ENCODE results near the gene FKBP7. TPM values are rescaled to one million over a fixed set of nuclear protein-coding genes. Genes with fewer than 3 reads are reported as not detected.

FKBP7 gene
- total and polyA plus RNA-seq, 7 donors = 2.1 to 5.6 (median 3.1) TPM

DNA sequence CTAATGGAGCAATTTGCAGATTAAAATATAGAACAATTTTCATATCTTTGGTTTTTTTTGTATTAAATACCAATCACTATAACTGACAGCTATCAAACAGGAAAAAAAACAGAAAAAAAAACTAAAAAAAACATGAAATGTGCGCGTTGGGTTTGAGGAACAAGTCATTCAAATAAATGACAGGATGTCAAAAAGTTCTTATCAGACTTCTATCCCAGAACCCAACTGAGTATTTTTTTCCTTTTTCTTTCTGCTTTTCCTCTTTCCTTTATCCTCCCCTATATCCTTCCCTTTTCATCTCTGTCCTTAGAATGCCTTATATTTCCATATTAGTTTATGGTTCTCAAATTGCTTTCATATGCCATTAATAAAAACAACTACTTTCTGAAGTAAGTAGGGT is 41.7 kb downstream of the FKBP7 start:
- TF ChIP-seq, protein P1, sequence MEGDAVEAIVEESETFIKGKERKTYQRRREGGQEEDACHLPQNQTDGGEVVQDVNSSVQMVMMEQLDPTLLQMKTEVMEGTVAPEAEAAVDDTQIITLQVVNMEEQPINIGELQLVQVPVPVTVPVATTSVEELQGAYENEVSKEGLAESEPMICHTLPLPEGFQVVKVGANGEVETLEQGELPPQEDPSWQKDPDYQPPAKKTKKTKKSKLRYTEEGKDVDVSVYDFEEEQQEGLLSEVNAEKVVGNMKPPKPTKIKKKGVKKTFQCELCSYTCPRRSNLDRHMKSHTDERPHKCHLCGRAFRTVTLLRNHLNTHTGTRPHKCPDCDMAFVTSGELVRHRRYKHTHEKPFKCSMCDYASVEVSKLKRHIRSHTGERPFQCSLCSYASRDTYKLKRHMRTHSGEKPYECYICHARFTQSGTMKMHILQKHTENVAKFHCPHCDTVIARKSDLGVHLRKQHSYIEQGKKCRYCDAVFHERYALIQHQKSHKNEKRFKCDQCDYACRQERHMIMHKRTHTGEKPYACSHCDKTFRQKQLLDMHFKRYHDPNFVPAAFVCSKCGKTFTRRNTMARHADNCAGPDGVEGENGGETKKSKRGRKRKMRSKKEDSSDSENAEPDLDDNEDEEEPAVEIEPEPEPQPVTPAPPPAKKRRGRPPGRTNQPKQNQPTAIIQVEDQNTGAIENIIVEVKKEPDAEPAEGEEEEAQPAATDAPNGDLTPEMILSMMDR (IDR thresholded peaks at IDR 0.05) = no peak
- no peak for ATAC-seq
- Histone ChIP-seq H3K4me1 (no peaks in the 10 kb centered on the region), H3K27me3 (ENCODE audit: insufficient read depth in 3 of 3, low read length in 2 of 3) (no peaks in the 10 kb centered on the region), H3K9me3 (no peaks in the 10 kb centered on the region), H3K36me3 (ENCODE audit: insufficient read depth in 1 of 2, low read depth in 1 of 2) (peaks cover 24 to 100% of the 10 kb centered on the region in 2 donors), H3K27ac (no peak overlapping the region), H3K4me3 (no peak overlapping the region)
- 82 to 94% (median 90%) methylated on average over 2 of the region's 2 CpGs for WGBS, 3 donors
- intact Hi-C loops (cut with DNase I) = no loop called here
- no peak for DNase-seq

DNA sequence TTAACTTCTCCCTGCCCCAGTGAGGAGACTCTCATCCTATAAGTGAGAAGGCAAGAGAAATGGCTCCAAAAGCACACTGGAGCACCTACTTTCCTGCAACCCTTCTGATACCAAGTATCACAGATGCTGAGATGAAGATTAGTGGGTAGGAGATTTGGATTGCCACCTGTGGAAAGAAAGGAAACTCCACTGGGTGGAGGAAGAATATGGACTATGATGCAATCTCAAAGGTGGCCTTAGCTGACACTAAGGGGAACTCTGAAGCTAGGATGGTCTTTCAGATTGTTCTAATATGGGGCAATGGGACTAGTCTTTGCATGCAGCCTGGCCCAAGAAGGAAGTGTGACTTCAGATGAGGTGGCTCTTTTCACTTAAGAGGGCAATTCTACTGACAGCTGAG is 49.1 kb downstream of the FKBP7 start:
- H3K27ac ChIP-seq = no peak overlapping the region
- H3K36me3 ChIP-seq (ENCODE audit: insufficient read depth in 1 of 2, low read depth in 1 of 2) = peaks cover 12 to 74% of the 10 kb centered on the region in 2 donors
- intact Hi-C loops (cut with DNase I) = no loop called here
- no peaks in the 10 kb centered on the region for H3K27me3 ChIP-seq (ENCODE audit: insufficient read depth in 3 of 3, low read length in 2 of 3)
- TF ChIP-seq, protein P1 (IDR thresholded peaks at IDR 0.05) = no peak
- H3K9me3 ChIP-seq = no peaks in the 10 kb centered on the region
- DNase-seq = no peak
- no peaks in the 10 kb centered on the region for H3K4me1 ChIP-seq
- peak in 2 of 4 donors; percentile 6 to 9 for ATAC-seq
- H3K4me3 ChIP-seq = no peak overlapping the region

DNA sequence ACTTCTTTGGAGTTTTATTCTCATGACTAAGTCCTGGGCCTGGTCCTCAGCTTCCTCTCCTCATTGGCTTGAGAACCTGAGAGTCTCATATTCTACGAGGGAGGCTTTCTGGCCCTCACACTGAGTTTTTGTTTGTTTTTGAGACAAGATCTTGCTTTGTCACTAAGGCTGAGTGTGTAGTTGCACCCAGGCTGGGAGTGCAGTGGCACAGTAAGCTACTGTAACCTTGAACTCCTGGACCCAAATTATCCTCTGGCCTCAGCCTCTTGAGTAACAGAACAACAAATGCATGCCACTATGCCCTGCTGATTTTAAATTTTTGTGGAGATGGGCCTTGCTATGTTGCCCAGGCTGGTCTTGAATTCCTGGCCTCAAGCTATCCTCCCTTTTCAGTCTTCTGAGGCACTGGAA is 50.0 kb downstream of the FKBP7 start:
- H3K36me3 ChIP-seq (ENCODE audit: insufficient read depth in 1 of 2, low read depth in 1 of 2) = peaks cover 12 to 65% of the 10 kb centered on the region in 2 donors
- TF ChIP-seq, protein P1 (IDR thresholded peaks at IDR 0.05) = no peak
- intact Hi-C loops (cut with DNase I) = no loop called here
- H3K4me3 ChIP-seq = no peak overlapping the region
- 78 to 95% (median 86%) methylated on average over 1 of the region's 1 CpG for WGBS, 3 donors
- no peaks in the 10 kb centered on the region for H3K27me3 ChIP-seq (ENCODE audit: insufficient read depth in 3 of 3, low read length in 2 of 3)
- no peaks in the 10 kb centered on the region for H3K9me3 ChIP-seq
- DNase-seq (no peak), ATAC-seq (no peak)
- no peak overlapping the region for H3K27ac ChIP-seq
- no peaks in the 10 kb centered on the region for H3K4me1 ChIP-seq

DNA sequence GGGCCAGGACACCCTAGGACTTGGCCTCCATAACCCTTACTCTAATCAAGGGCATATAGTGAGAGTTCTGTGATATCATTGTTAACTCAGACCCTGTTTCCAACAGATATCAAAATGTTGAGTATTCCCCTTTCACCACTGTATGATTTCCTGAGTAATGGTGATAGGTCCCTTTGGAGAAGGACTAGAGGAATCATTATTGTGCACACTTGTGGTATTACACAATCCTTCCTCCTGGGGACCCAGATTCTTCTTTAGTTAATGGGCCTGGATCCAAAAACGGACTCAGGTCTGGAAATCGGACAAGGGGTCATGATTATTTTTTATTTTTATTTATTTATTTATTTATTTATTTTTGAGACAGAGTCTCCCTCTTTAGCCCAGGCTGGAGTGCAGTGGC is 50.9 kb downstream of the FKBP7 start:
- 81 to 85% (median 81%) methylated on average over 2 of the region's 2 CpGs for WGBS, 3 donors
- Histone ChIP-seq H3K27me3 (ENCODE audit: insufficient read depth in 3 of 3, low read length in 2 of 3) (no peaks in the 10 kb centered on the region), H3K4me1 (no peaks in the 10 kb centered on the region), H3K9me3 (no peaks in the 10 kb centered on the region), H3K36me3 (ENCODE audit: insufficient read depth in 1 of 2, low read depth in 1 of 2) (peaks cover 6 to 55% of the 10 kb centered on the region in 2 donors), H3K27ac (no peak overlapping the region), H3K4me3 (no peak overlapping the region)
- intact Hi-C loops (cut with DNase I) = no loop called here
- ATAC-seq = peak in 1 of 4 donors; percentile 17
- TF ChIP-seq, protein P1 (IDR thresholded peaks at IDR 0.05) = no peak
- DNase-seq = no peak

DNA sequence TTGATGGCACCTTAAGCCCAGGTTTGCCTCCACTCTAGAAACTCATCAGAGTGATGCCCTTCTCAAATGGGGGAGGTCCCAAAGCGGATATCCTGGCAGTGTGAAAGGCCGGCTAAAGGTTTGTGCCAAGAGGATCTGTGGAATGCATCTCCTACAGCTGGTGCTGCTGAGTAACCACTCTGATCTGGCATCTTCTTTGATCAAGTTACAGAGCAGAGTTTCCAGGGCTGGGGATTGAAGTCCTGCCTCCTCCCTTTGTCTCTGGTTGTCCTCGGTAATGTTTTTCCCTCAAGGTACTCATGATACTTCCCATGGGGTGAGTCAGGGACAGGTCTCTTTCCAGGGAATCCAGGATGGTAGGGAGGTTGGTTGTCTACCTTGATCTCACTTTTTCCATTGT is 52.0 kb downstream of the FKBP7 start:
- Histone ChIP-seq H3K4me3 (no peak overlapping the region), H3K27ac (no peak overlapping the region), H3K36me3 (ENCODE audit: insufficient read depth in 1 of 2, low read depth in 1 of 2) (peaks cover 3 to 44% of the 10 kb centered on the region in 2 donors), H3K27me3 (ENCODE audit: insufficient read depth in 3 of 3, low read length in 2 of 3) (no peaks in the 10 kb centered on the region), H3K9me3 (no peaks in the 10 kb centered on the region), H3K4me1 (no peaks in the 10 kb centered on the region)
- TF ChIP-seq, protein P1 (IDR thresholded peaks at IDR 0.05) = no peak
- intact Hi-C loops (cut with DNase I) = no loop called here
- ATAC-seq = no peak
- 76 to 78% (median 76%) methylated on average over 3 of the region's 3 CpGs for WGBS, 3 donors
- DNase-seq = no peak
